Tibial nerve (tissue), 4 donors: ENCODE measurements around the gene OLFM1.

Experiments used
- EP300 ChIP-seq, 2 donors: sonication (generic); formaldehyde crosslinking; IDR thresholded peaks; one replicate each; pipeline ENCODE4 v1.6.1; 2017; ENCODE audit warnings: antibody characterized with exemption in 2 of 2, mild to moderate bottlenecking in 1 of 2
- POLR2A ChIP-seq, 2 donors: fragments of 450-650 bp; IDR thresholded peaks; one replicate each; pipeline ENCODE4 v1.6.1; 2017; ENCODE audit warnings: antibody characterized with exemption in 2 of 2, mild to moderate bottlenecking in 2 of 2, moderate library complexity in 2 of 2
- TF ChIP-seq, protein P1 (sequence below), 5 experiments: fragments of 200-600 bp in 3 of 5; fragments of 450-650 bp in 2 of 5; sonication (generic) in 3 of 5; IDR thresholded peaks; one replicate each; pipeline ENCODE4 v1.5.1; 2016 to 2019; ENCODE audit warnings: antibody characterized with exemption in 5 of 5, mild to moderate bottlenecking in 3 of 5, moderate library complexity in 2 of 5

DNA sequence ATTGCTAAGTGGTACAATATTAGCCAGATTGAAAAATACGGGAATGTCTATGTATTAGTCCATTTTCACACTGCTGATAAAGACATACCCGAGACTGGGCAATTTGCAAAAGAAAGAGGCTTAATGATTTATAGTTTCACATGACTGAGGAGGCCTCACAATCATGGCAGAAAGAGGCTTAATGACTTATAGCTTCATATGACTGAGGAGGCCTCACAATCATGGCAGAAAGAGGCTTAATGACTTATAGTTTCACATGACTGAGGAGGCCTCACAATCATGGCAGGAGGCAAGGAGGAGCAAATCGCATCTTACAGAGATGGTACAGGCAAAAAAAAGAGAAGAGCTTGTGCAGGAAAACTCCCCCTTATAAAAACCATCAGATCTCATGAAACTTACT lies 32.3 kb upstream of the OLFM1 start:
- TF ChIP-seq, protein P1, sequence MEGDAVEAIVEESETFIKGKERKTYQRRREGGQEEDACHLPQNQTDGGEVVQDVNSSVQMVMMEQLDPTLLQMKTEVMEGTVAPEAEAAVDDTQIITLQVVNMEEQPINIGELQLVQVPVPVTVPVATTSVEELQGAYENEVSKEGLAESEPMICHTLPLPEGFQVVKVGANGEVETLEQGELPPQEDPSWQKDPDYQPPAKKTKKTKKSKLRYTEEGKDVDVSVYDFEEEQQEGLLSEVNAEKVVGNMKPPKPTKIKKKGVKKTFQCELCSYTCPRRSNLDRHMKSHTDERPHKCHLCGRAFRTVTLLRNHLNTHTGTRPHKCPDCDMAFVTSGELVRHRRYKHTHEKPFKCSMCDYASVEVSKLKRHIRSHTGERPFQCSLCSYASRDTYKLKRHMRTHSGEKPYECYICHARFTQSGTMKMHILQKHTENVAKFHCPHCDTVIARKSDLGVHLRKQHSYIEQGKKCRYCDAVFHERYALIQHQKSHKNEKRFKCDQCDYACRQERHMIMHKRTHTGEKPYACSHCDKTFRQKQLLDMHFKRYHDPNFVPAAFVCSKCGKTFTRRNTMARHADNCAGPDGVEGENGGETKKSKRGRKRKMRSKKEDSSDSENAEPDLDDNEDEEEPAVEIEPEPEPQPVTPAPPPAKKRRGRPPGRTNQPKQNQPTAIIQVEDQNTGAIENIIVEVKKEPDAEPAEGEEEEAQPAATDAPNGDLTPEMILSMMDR (IDR thresholded peaks at IDR 0.05) = no peak
- no peak for TF ChIP-seq EP300 (IDR thresholded peaks at IDR 0.05)
- TF ChIP-seq POLR2A (IDR thresholded peaks at IDR 0.05) = no peak
